Effector memory CD8-positive, alpha-beta T cell (primary cell): ENCODE results near the gene ANKRD17.

Source experiments
- ATAC-seq: fragments of 150-1000 bp; cut with Tn5 transposase; replicated peaks from 2 replicates; pipeline ENCODE4 v1.10.0; 2021; ENCODE audit warnings: mild to moderate bottlenecking, moderate library complexity
- DNase-seq, 3 experiments: peaks; one replicate each; pipeline ENCODE4 v3.0.0; 2021
- H3K27ac Mint-ChIP-seq, 2 donors: one replicate each; pipeline ENCODE4 v1.8.0; 2022; ENCODE audit warnings: mild to moderate bottlenecking in 2 of 2, mixed read lengths in 2 of 2, moderate library complexity in 2 of 2
- H3K27me3 Mint-ChIP-seq, 2 donors: one replicate each; pipeline ENCODE4 v1.8.0; 2022; ENCODE audit warnings: mixed read lengths in 2 of 2
- H3K36me3 Mint-ChIP-seq: one replicate; pipeline ENCODE4 v1.8.0; 2022; ENCODE audit warnings: mild to moderate bottlenecking, moderate library complexity, mixed read lengths; ENCODE audit not compliant: insufficient read depth
- H3K4me1 Mint-ChIP-seq, 2 donors: one replicate each; pipeline ENCODE4 v1.8.0; 2022; ENCODE audit warnings: low read depth in 2 of 2, mixed read lengths in 2 of 2
- H3K4me3 Mint-ChIP-seq, 2 donors: one replicate each; pipeline ENCODE4 v1.8.0; 2022; ENCODE audit warnings: mild to moderate bottlenecking in 2 of 2, mixed read lengths in 2 of 2, moderate library complexity in 2 of 2
- H3K9me3 Mint-ChIP-seq, 2 donors: one replicate each; pipeline ENCODE4 v1.8.0; 2022; ENCODE audit warnings: mixed read lengths in 2 of 2

Gene ANKRD17

DNA sequence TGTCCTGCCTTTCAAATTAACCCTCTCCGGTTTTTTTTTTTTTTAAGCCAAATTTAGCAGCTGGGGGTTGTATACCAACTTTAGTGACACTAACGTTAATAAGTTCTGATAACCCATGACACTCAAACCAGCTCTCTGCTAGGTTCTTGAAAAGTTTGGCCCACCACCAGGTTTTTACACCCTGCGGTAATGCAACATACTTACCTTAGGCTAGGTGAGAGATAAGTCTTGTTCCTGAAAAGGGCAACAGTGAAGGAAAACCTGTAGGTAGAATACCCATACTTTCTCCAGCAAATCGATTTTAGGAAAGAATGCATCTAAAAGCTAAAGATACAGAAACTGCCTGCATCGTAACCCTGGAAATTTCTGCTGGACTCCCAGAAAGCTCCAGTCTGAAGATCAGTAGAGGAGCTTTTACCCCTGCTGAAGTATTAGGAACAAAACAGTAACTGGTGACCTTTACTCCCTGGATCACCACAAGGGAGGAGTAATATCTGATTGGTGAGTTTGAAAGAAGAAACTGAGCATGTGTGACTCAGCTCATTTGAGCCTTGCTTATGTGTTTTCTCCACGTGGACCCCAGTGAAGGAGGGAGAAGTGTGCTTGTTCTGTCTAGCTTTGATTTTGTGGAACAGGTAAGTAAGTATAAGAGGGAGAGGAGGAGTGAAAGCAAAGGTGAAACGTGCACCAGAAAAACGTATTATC, 154.6 kb downstream of the ANKRD17 start:
- no peak overlapping the region for H3K4me3 Mint-ChIP-seq
- peak overlapping the region in 1 of 2 donors; percentile 56 for H3K27ac Mint-ChIP-seq
- peaks cover 35% of the 10 kb centered on the region for H3K36me3 Mint-ChIP-seq
- H3K9me3 Mint-ChIP-seq = no peaks in the 10 kb centered on the region
- DNase-seq = no peak
- no peak for ATAC-seq
- H3K4me1 Mint-ChIP-seq = no peaks in the 10 kb centered on the region
- H3K27me3 Mint-ChIP-seq = no peaks in the 10 kb centered on the region

DNA sequence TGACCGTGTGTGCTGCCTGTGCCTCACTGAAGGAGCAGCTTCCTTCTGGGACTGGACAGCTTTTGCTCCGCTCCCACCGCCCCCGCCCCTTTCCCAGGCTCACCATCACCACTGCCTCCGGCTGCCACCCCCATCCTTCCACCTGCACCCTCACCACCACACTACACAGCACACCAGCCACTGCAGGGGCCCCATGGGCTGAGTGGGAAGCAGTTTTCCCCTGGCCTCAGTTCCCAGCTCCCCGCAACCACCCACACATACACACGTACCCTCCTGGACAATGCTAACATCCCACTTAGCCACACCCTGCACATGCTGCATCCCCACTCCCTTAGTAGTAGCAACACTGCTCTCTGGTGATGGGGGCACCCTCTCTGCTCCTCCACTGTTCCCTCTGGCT, 159.5 kb downstream of the ANKRD17 start:
- Mint-ChIP-seq H3K36me3 (peaks cover 62% of the 10 kb centered on the region), H3K27ac (peak overlapping the region; percentile 88 to 93), H3K4me3 (no peak overlapping the region), H3K4me1 (no peaks in the 10 kb centered on the region), H3K27me3 (no peaks in the 10 kb centered on the region), H3K9me3 (no peaks in the 10 kb centered on the region)
- no peak for DNase-seq
- no peak for ATAC-seq

DNA sequence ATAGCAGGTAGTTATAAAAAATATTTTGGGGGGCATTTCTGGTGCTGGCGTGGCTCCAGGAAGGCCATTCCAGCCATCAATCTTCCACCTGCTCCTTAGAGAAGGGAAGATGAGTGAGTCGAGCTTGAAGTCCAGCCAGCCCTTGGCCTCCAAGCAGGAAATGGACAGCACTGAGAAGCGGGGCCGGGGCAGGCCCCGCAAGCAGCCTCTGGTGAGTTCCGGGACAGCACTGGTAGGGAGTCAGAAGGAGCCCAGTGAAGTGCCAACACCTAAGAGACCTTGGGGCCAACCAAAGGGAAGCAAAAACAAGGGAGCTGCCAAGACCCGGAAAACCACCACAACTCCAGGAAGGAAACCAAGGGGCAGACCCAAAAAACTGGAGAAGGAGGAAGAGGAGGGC, 159.9 kb downstream of the ANKRD17 start:
- no peak for ATAC-seq
- Mint-ChIP-seq H3K4me1 (no peaks in the 10 kb centered on the region), H3K36me3 (peaks cover 62% of the 10 kb centered on the region), H3K27me3 (no peaks in the 10 kb centered on the region), H3K27ac (peak overlapping the region; percentile 75 to 88), H3K4me3 (no peak overlapping the region), H3K9me3 (no peaks in the 10 kb centered on the region)
- no peak for DNase-seq

DNA sequence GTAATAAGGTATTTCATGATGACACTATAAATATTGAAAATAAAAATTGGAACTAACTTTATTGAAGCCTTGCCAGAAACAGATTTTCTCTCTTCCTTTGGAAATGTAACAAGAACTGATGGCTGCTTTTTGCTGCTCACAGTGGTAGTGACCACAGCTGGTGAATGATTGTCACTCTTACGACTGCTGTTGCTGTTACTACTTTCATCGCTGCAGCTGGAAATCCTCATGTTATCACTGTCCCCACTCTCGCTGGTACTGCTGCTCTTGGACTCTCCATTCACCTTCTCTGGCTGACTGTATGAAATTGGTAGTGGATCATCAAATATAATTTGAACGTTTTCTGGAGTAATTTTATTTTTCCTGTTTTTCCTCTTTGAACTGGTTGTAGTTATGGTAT, 160.6 kb downstream of the ANKRD17 start:
- peaks cover 69% of the 10 kb centered on the region for H3K36me3 Mint-ChIP-seq
- H3K27me3 Mint-ChIP-seq = no peaks in the 10 kb centered on the region
- DNase-seq (no peak), ATAC-seq (no peak)
- no peaks in the 10 kb centered on the region for H3K4me1 Mint-ChIP-seq
- no peak overlapping the region for H3K4me3 Mint-ChIP-seq
- no peaks in the 10 kb centered on the region for H3K9me3 Mint-ChIP-seq
- peak overlapping the region in 1 of 2 donors; percentile 75 for H3K27ac Mint-ChIP-seq

DNA sequence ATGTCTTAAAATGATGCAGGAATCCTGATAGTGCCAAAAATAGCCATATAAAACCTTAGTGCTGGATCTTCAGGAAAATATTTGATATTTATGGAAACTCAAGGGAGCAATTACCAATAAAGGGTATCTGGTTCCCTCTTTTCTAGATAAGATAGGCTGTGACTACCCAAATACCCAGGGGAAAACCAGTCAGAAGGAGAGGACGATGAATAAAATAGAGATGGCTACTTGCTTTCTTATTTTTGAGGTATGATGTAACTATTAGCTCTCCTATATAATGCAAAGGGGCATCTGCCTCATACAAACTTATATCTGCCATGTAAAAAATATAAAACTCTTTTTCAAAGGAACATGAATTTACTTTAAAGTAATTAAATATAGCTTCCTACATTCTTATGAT, 165.7 kb downstream of the ANKRD17 start:
- Mint-ChIP-seq H3K36me3 (peaks cover 48% of the 10 kb centered on the region), H3K27ac (no peak overlapping the region), H3K27me3 (no peaks in the 10 kb centered on the region), H3K4me3 (no peak overlapping the region), H3K9me3 (no peaks in the 10 kb centered on the region), H3K4me1 (peaks cover 0 to 4% of the 10 kb centered on the region in 2 donors)
- ATAC-seq (no peak), DNase-seq (no peak)

DNA sequence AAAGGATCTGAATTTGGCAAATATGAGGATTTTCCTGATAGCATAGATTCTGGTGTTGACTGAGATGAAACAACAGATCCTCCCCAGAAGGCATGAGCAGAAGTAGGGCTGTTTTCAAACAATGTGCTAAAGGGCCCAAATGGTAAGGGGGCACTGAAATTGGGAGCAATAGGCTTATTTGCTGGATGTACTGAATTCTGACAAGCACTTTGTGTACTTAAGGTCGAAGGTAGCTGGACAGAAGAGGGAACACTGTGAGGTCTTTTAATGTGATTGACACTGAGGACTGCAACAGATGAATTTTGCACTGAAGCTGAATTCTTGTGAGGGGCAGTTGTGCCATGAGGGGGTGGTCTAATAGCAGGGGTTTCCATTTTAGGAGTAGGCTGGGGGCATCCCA, 167.9 kb downstream of the ANKRD17 start:
- peaks cover 35% of the 10 kb centered on the region for H3K36me3 Mint-ChIP-seq
- no peaks in the 10 kb centered on the region for H3K9me3 Mint-ChIP-seq
- peaks cover 5 to 8% of the 10 kb centered on the region in 2 donors for H3K4me1 Mint-ChIP-seq
- H3K4me3 Mint-ChIP-seq = no peak overlapping the region
- H3K27ac Mint-ChIP-seq = peak overlapping the region; percentile 69 to 71
- DNase-seq (no peak), ATAC-seq (no peak)
- H3K27me3 Mint-ChIP-seq = no peaks in the 10 kb centered on the region

GRCh38 chr4:73087871-73088270, 170.7 kb downstream of the ANKRD17 start:
- peaks cover 32% of the 10 kb centered on the region for H3K36me3 Mint-ChIP-seq
- peaks cover 5 to 8% of the 10 kb centered on the region in 2 donors for H3K4me1 Mint-ChIP-seq
- H3K27me3 Mint-ChIP-seq = no peaks in the 10 kb centered on the region
- ATAC-seq (no peak), DNase-seq (no peak)
- H3K27ac Mint-ChIP-seq = peak overlapping the region; percentile 39 to 94
- H3K4me3 Mint-ChIP-seq = no peak overlapping the region
- H3K9me3 Mint-ChIP-seq = no peaks in the 10 kb centered on the region

DNA sequence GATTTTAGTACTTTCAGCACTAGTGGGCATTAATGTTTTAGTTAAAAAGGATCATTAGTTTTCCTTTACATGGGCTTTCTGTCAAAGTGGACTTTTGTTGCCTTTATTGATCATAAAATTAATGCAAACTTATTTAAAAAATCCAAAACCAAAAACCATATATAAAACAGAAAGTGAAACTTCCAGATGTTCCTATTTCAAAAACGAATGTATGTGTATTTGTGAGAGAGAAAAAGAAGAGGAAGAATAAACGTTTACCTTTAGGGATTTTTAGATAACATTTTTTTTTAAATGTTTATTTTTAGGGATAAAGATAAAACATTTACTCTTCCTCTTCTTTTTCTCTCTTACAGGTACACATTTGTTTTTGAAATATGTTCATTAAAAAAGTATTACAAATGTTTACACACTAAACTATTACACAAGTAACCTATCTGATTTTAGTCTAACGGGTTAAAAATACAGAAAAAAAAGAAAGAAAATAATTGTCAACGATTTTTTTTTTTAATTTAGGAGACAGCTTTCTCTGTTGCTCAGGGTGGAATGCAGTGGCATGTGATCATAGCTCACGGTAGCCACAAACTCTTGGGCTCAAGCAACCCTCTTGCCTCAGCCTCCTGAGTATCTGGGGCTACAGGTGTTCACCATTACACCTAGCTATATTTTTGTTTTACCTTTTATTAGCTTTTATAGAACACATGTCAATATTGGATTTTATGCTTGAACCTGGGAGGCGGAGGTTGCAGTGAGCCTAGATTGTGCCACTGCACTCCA, 172.3 kb downstream of the ANKRD17 start:
- peaks cover 24% of the 10 kb centered on the region for H3K36me3 Mint-ChIP-seq
- H3K4me1 Mint-ChIP-seq = peaks cover 5 to 8% of the 10 kb centered on the region in 2 donors
- ATAC-seq = peak; percentile 73
- peak overlapping the region; percentile 91 to 94 for H3K27ac Mint-ChIP-seq
- DNase-seq = no peak
- H3K4me3 Mint-ChIP-seq = peak overlapping the region; percentile 69 to 75
- no peaks in the 10 kb centered on the region for H3K27me3 Mint-ChIP-seq
- no peaks in the 10 kb centered on the region for H3K9me3 Mint-ChIP-seq

- DNase-seq = no peak
- H3K4me3 Mint-ChIP-seq = no peak overlapping the region
- H3K27ac Mint-ChIP-seq = peak overlapping the region; percentile 11 to 36
- no peak for ATAC-seq
- no peaks in the 10 kb centered on the region for H3K9me3 Mint-ChIP-seq
- peaks cover 46% of the 10 kb centered on the region for H3K36me3 Mint-ChIP-seq
- H3K27me3 Mint-ChIP-seq = no peaks in the 10 kb centered on the region
- peaks cover 3 to 7% of the 10 kb centered on the region in 2 donors for H3K4me1 Mint-ChIP-seq
Measured at GRCh38 chr4:73080789-73081188, 177.8 kb downstream of the ANKRD17 start.

DNA sequence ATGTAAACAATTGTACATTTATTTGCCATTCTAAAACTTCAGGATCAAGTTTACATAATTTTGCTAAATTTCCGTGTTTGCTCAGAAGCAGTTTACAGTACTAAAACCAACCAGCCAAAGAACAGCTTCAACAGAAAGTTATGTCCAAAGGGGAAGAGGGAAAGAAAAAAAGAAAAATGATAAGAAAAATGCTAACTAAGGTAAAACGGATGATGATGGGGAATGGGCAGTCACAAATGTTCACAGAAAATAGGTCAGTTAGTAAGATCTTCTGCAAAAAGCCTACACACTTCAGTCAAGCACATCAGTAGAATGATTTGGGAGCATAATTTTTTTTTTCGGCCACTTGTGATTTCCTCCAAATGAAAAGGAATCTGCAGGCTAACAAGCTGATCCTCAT, 182.8 kb downstream of the ANKRD17 start:
- H3K4me1 Mint-ChIP-seq = peaks cover 3 to 7% of the 10 kb centered on the region in 2 donors
- H3K4me3 Mint-ChIP-seq = no peak overlapping the region
- H3K36me3 Mint-ChIP-seq = peaks cover 43% of the 10 kb centered on the region
- no peaks in the 10 kb centered on the region for H3K9me3 Mint-ChIP-seq
- no peak for ATAC-seq
- no peak for DNase-seq
- H3K27me3 Mint-ChIP-seq = no peaks in the 10 kb centered on the region
- H3K27ac Mint-ChIP-seq = peak overlapping the region in 1 of 2 donors; percentile 80

- DNase-seq (no peak), ATAC-seq (peak; percentile 20)
- peaks cover 31% of the 10 kb centered on the region for H3K36me3 Mint-ChIP-seq
- peak overlapping the region; percentile 86 to 98 for H3K4me3 Mint-ChIP-seq
- no peaks in the 10 kb centered on the region for H3K9me3 Mint-ChIP-seq
- no peaks in the 10 kb centered on the region for H3K27me3 Mint-ChIP-seq
- H3K27ac Mint-ChIP-seq = peak overlapping the region; percentile 99 to 100
- peaks cover 24 to 36% of the 10 kb centered on the region in 2 donors for H3K4me1 Mint-ChIP-seq
Measured at GRCh38 chr4:73070074-73070390, 188.6 kb downstream of the ANKRD17 start.

DNA sequence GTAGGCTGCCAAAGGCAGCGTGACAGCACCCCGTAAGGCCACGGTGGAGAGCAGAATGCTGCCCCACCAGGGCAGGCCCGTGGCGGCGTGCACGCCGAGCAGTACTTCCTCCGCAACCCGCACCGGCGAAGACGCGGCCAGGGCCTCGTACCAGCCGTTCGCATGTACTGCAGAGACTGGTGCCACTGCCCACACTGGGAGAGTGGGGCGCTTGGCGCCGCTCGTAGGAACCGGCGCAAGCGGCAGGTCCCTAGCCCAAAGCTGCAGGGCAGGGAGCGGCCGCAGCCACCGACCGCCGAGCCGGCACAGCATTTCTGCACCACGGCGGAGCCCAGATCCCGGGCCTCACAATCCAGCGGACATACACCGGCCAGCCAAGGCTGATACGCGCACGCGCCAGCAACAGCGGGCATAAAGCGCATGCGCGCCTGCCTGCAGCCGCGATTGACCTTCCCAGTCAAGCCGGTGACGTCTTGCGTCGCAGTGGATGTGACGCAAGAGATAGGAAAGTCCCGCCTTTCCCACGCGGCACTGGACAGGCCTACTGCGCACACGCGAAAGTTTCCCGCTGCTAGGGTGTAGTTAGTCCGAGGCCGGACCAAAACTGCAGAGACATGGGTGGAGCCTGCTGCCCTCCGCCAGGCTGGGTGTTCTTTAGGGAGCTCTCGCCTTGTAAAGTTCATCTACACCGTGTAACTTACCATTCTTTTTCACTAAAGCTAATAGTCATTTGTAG, 189.1 kb downstream of the ANKRD17 start, which contains the start of gene COX18:
TSS of gene COX18 (minus strand) at position 379 of the 736 bp plus-strand sequence. CDS start at position 312, 67 bp downstream.
- Mint-ChIP-seq H3K9me3 (no peaks in the 10 kb centered on the region), H3K27me3 (no peaks in the 10 kb centered on the region), H3K4me1 (peaks cover 24 to 37% of the 10 kb centered on the region in 2 donors), H3K4me3 (peak within 1 kb of the TSS; percentile 86 to 98), H3K36me3 (peaks cover 30% of the 10 kb centered on the region), H3K27ac (peak within 1 kb of the TSS; percentile 99 to 100)
- peak; percentile 80 for ATAC-seq
- DNase-seq = peak; percentile 92 to 94 (median 93)

DNA sequence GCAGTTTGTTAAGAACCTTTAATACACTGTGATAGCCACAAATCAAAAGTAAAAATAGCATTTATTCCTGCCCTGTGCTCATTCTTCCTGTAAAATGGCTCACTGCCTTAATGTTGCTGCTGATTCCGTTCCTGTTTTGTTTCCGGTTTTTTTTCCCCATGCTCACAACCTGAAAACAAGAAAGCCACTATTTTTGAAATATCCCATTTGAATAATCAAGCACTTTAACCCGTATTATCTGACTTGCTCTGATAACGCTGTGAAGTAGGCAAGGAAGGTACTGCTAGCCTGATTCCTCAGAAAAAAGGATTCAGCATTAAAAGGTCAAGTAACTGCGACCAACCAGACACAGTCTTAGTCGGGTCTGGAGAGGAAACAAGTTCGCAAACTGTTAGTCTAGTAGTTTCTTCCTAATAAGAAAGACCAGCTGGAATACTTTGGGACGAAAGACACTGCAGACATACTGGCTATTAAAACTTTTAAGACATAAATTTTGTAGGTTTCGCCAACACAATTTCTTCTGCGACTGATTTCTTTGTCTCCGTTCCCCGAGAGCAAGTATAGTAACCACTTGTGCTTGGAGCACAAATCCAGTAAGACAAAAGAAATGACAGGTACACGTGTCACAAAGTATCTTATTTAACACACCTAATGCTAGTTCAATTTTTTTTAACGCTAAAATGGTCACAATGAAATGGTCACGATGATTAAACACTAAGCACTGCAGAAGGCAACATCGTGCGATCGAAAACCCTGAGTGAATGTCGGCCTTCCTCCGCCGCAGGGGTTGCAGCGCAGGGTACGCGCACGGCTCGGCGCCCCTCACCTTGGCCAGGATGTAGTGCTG, 189.9 kb downstream of the ANKRD17 start:
- Mint-ChIP-seq H3K27ac (peak overlapping the region; percentile 99 to 100), H3K36me3 (peaks cover 28% of the 10 kb centered on the region), H3K27me3 (no peaks in the 10 kb centered on the region), H3K4me3 (peak overlapping the region; percentile 86 to 98), H3K4me1 (peaks cover 24 to 43% of the 10 kb centered on the region in 2 donors), H3K9me3 (no peaks in the 10 kb centered on the region)
- ATAC-seq (no peak), DNase-seq (peak in 2 of 3 experiments; percentile 4 to 16)
